Gastrocnemius medialis (tissue), 4 donors: Measurements from ENCODE around the gene WDR64. TPM values are rescaled to one million over a fixed set of nuclear protein-coding genes. Genes with fewer than 3 reads are reported as not detected.

Experiments
- ATAC-seq, 2 donors: fragments of 150-250 bp; one replicate each; pipeline ENCODE4 v1.9.1; 2016
- DNase-seq, 2 donors: peaks; one replicate each; pipeline ENCODE4 v3.0.0-alpha.2; 2019
- H3K27ac ChIP-seq, 4 donors: fragments of 200-600 bp; sonication (generic); 1 replicate in 1 of 4; 2 replicates in 3 of 4; pipeline ENCODE4 v1.5.1; 2016 to 2018; ENCODE audit warnings: mild to moderate bottlenecking in 2 of 4, moderate library complexity in 1 of 4
- H3K27me3 ChIP-seq, 3 donors: fragments of 200-600 bp; sonication (generic) in 2 of 3; 1 replicate in 1 of 3; 2 replicates in 2 of 3; pipeline versions ENCODE4 v1.5.1 to v1.6.0; 2016 to 2019; ENCODE audit warnings: mild to moderate bottlenecking in 1 of 3, moderate library complexity in 1 of 3
- H3K36me3 ChIP-seq, 2 donors: fragments of 200-600 bp; sonication (generic) in 1 of 2; one replicate each; pipeline ENCODE4 v1.5.1; 2017 to 2018
- H3K4me1 ChIP-seq, 2 donors: fragments of 200-600 bp; sonication (generic) in 1 of 2; one replicate each; pipeline ENCODE4 v1.5.1; 2016 to 2017; ENCODE audit warnings: mild to moderate bottlenecking in 2 of 2
- H3K4me3 ChIP-seq, 4 donors: fragments of 200-600 bp; sonication (generic) in 3 of 4; 1 replicate in 1 of 4; 2 replicates in 3 of 4; pipeline ENCODE4 v1.5.1; 2016 to 2019; ENCODE audit warnings: mild to moderate bottlenecking in 2 of 4
- H3K9me3 ChIP-seq, 3 donors: fragments of 200-600 bp; sonication (generic) in 2 of 3; 1 replicate in 1 of 3; 2 replicates in 2 of 3; pipeline ENCODE4 v1.5.1; 2016 to 2019
- CTCF ChIP-seq, 5 experiments: fragments of 450-650 bp in 3 of 5; fragments of 200-600 bp in 2 of 5; sonication (generic) in 2 of 5; IDR thresholded peaks in 4 of 5; conservative IDR thresholded peaks in 1 of 5; 1 replicate in 4 of 5; 2 replicates in 1 of 5; pipeline ENCODE4 v1.5.1; 2016 to 2019; ENCODE audit warnings: antibody characterized with exemption in 5 of 5, mild to moderate bottlenecking in 3 of 5, moderate library complexity in 3 of 5
- POLR2A ChIP-seq, 2 donors: fragments of 450-650 bp; IDR thresholded peaks; one replicate each; pipeline ENCODE4 v1.6.1; 2017; ENCODE audit warnings: antibody characterized with exemption in 2 of 2, mild to moderate bottlenecking in 2 of 2, moderate library complexity in 2 of 2
- in situ Hi-C, 4 donors: fragments of 200-750 bp; cut with MboI; loops; one replicate each; pipeline versions ENCODE4 v1.15.0 to v1.8.0; 2017; ENCODE audit warnings: low sequenced_read_pairs in 4 of 4
- intact Hi-C: fragments of 100-400 bp; cut with DNase I; formaldehyde crosslinking; loops from one replicate; pipeline ENCODE4 v1.15.1; 2023; ENCODE audit warnings: low total_unique reads
- total RNA-seq, 4 donors: library from RNA; depleted of rRNA; stranded (reverse); fragments of >200 nt; gene quantifications; one replicate each; pipeline versions ENCODE4 v1.1.0 to v1.2.3, GENCODE V29; 2016

WDR64 gene
- total RNA-seq, 4 donors from 2014 or later = 0.22 TPM; not detected in 3

- Histone ChIP-seq H3K27me3 (no peaks in the 10 kb centered on the region), H3K4me3 (no peak overlapping the region), H3K9me3 (no peaks in the 10 kb centered on the region), H3K36me3 (no peaks in the 10 kb centered on the region), H3K27ac (no peak overlapping the region), H3K4me1 (peaks cover 5 to 14% of the 10 kb centered on the region in 2 donors)
- intact Hi-C loops = loop anchor here (5.0 kb wide), 2 partner anchors 204 to 234 kb away; partner anchors contain the start of genes CHML and OPN3
- ATAC-seq (no peak), DNase-seq (no peak)
- in situ Hi-C loops = loop anchor here (25.0 kb wide), 3 partner anchors 209 to 309 kb away; partner anchors contain the start of genes CHML (in 2 of the 4), OPN3 (in 2 of the 4) and KMO (in 1 of the 4)
- TF ChIP-seq CTCF (IDR thresholded peaks at IDR 0.05 in 4 of 5, conservative IDR thresholded peaks at IDR 0.05 in 1 of 5) = no peak
- no peak for TF ChIP-seq POLR2A (IDR thresholded peaks at IDR 0.05)
Observed at GRCh38 chr1:241846375-241846774, 194.3 kb downstream of the WDR64 start.

GRCh38 chr1:241846862-241847539, 194.9 kb downstream of the WDR64 start:
- H3K9me3 ChIP-seq = no peaks in the 10 kb centered on the region
- intact Hi-C loops = loop anchor here (1.0 to 5.0 kb wide), 3 partner anchors 205 to 328 kb away; partner anchors contain the start of genes CHML, FH and OPN3

GRCh38 chr1:241847540-241847795, 195.4 kb downstream of the WDR64 start:
- Histone ChIP-seq H3K9me3 (no peaks in the 10 kb centered on the region), H3K36me3 (no peaks in the 10 kb centered on the region), H3K27ac (peak overlapping the region; percentile 96 to 99 (median 97)), H3K4me1 (peaks cover 5 to 14% of the 10 kb centered on the region in 2 donors), H3K4me3 (peak overlapping the region; percentile 86 to 99 (median 96)), H3K27me3 (no peaks in the 10 kb centered on the region)
- TF ChIP-seq POLR2A (IDR thresholded peaks at IDR 0.05) = no peak
- in situ Hi-C loops = loop anchor here (25.0 kb wide), 3 partner anchors 210 to 310 kb away; partner anchors contain the start of genes CHML (in 2 of the 4), OPN3 (in 2 of the 4) and KMO (in 1 of the 4)
- ATAC-seq (peak; percentile 4 to 40), DNase-seq (no peak)
- intact Hi-C loops = loop anchor here (1.0 to 5.0 kb wide), 3 partner anchors 205 to 328 kb away; partner anchors contain the start of genes CHML, FH and OPN3

More at GRCh38 chr1:241846862-241847539, 194.9 kb downstream of the WDR64 start:
- Histone ChIP-seq H3K36me3 (no peaks in the 10 kb centered on the region), H3K27ac (peak overlapping the region; percentile 96 to 99 (median 97)), H3K4me3 (peak overlapping the region; percentile 86 to 99 (median 96)), H3K4me1 (peaks cover 5 to 14% of the 10 kb centered on the region in 2 donors), H3K27me3 (no peaks in the 10 kb centered on the region)
- DNase-seq (no peak), ATAC-seq (no peak)
- TF ChIP-seq CTCF (IDR thresholded peaks at IDR 0.05 in 4 of 5, conservative IDR thresholded peaks at IDR 0.05 in 1 of 5) (no peak), POLR2A (IDR thresholded peaks at IDR 0.05) (no peak)
- in situ Hi-C loops = loop anchor here (25.0 kb wide), 3 partner anchors 210 to 310 kb away; partner anchors contain the start of genes CHML (in 2 of the 4), OPN3 (in 2 of the 4) and KMO (in 1 of the 4)

- DNase-seq = peak; percentile 65 to 73
- Histone ChIP-seq H3K9me3 (no peaks in the 10 kb centered on the region), H3K4me3 (peak within 1 kb of the TSS; percentile 86 to 99 (median 96)), H3K4me1 (peaks cover 5 to 14% of the 10 kb centered on the region in 2 donors), H3K36me3 (no peaks in the 10 kb centered on the region), H3K27ac (peak within 1 kb of the TSS; percentile 96 to 99 (median 97)), H3K27me3 (no peaks in the 10 kb centered on the region)
- peak; percentile 97 to 98 for ATAC-seq
- in situ Hi-C loops (loop anchor here (25.0 kb wide), 3 partner anchors 211 to 311 kb away; partner anchors contain the start of genes CHML (in 2 of the 4), OPN3 (in 2 of the 4) and KMO (in 1 of the 4)), intact Hi-C loops (loop anchor here (1.0 to 5.0 kb wide), 3 partner anchors 206 to 329 kb away; partner anchors contain the start of genes CHML, FH and OPN3)
- TF ChIP-seq CTCF (IDR thresholded peaks at IDR 0.05 in 4 of 5, conservative IDR thresholded peaks at IDR 0.05 in 1 of 5) (peak in 1 of 5 experiments; percentile 10), POLR2A (IDR thresholded peaks at IDR 0.05) (no peak)
Observed at GRCh38 chr1:241847796-241848685, 196.0 kb downstream of the WDR64 start, which contains the start of gene EXO1. Gene EXO1 (plus strand): TSS chr1:241848204. CDS start chr1:241850426, 2,222 bp downstream.
